NCI-H1105 (cell line): ENCODE measurements around the gene TTC9B.

Experiments
- DNase-seq: peaks from one replicate; lab custom pipeline; 2025; lab: John Stamatoyannopoulos, UW

TTC9B gene

DNA sequence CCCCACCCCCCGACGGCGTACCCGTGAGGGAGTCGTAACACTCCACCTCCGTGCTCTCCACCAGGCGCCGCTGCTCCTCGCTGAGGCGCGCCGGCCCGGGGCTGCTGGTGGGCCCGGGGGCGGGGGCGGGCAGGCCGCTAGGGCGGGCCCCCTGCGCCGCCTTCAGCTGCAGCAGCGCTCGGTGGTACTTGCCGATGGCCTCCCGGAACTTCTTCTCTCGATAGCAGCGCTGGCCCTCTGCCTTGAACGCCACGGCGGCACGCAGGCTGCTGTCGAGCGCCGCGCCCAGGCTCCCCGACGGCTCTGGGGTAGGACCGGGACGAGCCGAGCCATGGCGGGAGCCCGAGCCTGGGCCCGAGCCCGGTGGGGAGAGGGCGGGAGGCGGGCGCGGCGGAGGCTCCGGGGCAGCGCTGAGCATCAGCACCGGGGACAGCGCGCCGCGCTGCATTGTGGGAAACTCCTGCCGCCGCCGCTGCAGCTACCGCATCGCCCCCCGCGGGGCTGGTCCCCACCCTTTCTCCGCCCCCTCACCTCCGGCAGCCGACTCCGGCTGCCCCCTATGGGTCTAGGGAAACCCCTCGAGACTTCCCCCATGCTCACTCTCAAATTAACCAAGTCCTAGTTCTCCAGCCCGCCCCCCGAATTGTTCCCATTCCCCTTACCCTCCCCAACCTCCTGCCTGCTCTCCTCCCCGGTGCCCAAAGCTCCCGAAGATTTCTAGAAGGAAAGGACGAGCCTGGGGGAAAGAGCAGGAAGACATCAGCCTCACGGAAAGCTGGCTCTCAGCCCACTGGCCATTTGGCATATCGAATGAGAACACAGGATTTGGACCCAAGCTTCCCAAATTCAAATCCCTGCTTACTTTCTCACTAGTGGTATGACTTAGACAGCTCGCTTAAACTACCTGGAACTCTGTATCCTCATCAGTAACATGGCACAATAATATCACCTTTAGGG is at the start of gene TTC9B:
TSS of gene TTC9B (minus strand) at position 451 of the 957 bp plus-strand sequence. CDS start at position 448, 3 bp downstream.
- no peak for DNase-seq

DNA sequence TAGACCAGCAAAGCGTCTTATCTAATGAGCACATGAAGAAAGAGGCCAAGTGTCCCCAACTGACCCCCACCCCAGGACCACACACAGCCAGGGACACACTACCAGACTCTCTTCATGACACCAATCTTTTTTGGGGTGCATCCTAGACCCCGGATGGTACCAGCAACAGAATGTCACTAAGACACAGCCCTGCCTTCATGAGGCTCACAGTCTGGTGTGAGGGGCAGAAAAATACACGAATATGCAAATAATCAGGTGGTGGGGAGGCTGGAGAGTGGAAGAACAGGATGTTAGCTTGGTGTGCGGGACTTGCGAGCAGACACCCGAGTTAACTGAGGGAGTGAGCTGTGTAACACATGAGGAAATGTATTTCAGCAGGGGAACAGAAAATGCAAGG is 49.4 kb upstream of the TTC9B start:
- no peak for DNase-seq

DNA sequence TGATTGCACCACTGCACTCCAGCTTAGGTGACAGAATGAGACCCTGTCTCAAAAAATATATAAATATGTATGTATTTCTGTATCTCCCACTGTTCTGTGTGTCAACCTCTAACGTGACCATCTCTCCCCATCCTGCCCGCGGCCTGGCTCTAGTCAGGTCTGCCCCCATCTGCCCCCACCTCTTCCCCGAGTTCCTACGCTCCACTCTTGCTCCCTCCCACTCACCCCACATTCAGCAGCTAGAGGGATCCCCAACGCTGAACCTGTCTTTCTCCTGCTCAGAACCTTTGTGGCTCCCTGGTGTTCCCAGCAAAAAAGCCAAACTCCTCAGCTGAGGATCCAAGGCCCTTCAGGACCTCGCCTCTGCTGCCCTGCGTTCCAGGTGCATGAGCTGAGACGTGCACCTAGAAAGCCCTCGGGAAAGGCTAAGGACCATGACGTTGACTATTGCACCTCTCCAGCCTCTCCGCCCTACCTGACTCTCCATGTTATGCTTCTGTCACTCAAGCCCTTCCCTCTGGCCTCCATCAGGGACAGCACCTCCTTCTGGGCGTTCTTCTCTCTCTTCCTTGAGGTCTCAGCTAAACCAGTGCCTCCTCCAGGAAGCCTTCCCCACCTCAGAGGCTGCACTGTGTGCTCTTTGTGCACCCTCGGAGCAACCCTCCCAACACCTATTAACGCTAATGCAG is 48.9 kb upstream of the TTC9B start:
- DNase-seq, result no peak

DNA sequence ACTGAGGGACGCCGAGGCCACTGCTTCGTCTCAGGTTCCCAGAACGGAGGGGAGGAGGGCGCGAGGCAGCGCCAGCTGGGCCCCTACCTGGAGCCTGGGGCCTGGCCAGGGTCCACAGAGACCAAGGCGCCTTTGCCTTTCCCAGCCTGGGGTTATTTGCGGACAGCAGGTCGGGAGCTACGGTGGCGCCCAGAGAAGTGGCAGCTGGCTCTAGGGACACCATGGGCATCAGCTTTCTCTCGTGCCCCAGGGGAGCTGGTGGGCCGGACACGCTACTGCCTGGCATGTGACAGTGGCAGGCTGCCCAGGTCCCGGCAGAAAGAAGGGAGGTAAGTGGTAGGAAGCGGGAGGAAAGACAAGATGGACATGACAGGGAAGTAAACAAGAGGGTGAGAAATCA is 47.9 kb upstream of the TTC9B start:
- no peak for DNase-seq

DNA sequence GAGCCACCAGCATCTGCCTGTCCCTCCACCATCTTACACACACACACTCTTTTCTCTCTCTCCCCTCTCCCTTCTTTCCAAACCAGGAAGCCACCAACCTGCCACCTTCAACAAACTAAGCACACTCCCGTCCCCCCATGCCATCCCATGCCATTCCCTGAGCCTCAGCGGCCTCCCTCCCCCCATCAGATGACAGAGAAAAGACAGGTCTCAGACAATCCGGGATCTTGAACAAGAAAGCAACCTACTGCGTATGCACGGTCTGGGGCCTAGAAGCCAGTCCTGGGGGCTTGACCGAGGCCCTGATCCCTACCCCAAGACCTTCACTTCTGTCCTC is 47.5 kb upstream of the TTC9B start:
- DNase-seq, result no peak

DNA sequence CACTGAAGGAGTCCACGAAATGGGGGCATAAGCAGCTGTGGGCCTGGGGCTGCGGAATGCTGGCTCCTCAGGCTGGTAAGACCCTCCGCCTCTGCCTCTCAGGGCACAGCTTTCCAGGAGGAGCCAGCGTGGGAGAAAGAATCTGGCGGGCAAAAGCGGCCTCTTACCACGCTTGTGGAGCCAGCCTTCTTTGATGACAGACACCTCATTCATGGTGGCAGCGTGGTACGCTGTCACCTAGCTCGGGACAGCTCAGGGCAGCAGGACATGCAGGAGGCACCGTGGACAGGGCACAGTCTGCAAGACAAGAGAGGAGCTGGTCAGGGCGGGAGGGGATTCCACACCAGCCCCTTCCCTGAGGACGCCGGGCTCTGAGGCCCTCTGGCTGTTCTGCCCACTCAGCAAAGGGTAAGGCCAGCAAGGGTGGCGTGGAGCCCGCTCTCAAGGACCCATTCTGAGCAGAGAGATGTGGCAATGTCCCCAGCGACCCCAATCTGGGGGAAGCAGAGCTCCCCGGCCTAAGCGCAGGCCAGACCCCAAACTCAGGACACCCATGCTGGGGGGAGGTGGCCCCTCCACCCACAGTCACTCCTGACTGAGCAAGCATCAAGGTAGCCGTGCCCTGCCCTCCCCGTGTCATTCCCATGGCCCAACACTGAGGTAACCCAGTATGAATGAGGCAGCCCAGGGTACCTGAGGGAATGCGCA is 47.0 kb upstream of the TTC9B start:
- DNase-seq, result no peak

DNA sequence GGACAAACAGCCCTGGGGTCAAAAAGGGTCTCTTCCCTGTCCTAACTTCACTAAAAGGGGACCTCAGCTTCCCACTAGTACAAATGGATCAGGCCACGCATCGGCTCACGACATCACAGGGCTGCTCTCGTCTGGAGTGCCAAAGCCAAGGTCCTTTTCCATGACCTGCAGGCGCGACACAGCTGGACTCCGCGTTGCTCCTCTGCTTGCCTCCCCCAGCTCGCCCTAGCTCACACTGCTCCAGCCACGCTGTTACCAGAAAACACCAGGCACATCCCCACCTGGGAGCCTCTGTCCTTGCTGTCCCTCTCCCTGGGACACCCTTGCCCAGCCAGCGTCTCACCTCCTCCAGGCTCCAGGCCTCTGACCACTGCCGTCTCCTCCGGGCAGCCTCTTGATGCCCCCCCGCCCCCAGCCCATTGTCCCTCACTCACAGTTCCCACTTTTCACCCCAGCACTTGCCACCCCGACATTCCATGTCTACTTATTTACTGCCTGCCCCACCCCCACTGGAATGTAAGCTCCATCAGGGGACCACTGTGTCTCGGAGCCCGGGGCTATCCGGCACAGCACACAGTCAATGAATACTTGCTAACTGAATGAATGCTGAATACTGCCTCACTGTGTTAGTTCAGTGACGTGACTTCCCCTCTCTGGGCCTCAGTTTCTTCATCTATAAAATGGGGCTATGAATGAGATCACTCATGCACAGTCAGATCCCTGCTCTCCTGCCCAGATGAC is 46.3 kb upstream of the TTC9B start:
- DNase-seq, result no peak

DNA sequence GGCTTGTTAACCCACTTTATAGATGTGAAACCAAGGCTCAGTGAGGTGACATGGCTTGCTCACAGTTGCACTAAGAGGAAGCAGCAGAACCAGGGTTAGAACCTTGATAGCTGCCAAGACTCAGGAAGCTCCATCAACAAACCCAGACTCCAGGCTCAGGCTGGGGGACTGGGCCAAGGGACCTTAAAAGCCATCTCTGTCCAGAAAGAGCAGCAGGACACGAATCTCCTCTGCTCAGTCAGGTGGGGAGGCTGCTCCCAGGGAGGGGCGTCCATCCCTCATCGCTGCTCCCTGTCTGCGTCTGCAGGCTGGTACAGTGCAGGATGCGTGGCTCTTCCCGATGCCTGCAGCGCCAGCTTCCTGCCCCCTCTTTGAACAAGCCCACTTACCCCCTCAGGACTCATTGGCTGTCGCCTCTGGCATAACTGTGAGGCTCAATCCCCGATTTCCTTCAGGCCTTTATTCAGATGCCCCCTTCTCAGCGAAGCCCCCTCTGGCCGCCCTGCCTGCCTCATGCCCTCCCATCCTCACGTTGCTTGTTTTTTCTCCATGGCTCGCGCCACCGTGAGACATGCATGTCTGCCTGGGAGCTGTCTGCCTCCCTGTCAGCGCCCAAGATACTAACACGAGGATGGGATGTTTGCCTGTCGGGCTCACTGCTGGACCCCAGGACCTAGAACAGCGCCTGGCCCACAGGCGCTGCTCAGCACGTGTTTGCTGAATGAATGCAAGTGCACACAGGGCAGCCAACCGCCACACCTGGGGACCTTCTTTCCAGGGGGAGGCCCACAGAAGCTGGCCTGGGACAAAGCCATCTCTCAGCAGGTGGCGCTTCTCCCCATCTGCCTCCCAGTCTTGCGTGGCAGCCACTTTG is 45.5 kb upstream of the TTC9B start:
- no peak for DNase-seq

DNA sequence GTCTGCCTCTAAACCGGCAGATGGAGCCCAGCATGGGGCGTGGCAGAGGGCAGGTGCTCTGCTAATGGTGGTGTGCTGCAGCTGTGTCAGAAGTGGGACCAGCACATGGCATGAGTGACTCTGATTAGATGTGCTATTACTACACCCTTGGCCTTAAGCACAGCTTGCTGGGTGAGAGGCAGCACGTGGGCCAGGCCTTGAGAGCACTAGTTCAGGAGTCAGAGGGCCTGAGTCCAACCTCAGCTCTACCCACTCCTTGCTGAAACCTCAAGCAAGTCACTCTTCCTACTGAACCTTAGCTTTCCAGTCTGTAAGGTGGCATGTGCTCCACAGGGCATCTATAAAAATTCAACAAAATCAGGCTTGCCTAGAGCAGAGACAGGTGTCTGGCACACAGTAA is 44.2 kb upstream of the TTC9B start:
- no peak for DNase-seq

DNA sequence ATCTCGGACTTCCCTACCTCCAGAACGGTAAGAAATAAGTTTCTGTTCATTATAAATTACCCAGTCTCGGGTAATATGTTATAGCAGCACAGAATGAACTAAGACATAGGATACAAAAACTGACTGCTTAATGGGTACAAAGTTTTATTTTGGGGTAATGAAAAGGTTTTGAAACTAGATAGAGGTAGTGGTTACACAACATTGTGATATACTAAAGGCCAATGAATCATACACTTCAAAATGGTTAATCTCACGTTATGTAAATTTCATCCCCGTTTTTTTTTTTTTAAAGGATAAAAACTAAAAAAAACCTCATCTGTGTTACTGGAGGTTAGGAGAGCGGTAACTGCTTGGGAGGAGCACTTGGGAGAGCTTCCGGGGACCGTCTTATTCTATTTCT is 43.4 kb upstream of the TTC9B start:
- no peak for DNase-seq

DNA sequence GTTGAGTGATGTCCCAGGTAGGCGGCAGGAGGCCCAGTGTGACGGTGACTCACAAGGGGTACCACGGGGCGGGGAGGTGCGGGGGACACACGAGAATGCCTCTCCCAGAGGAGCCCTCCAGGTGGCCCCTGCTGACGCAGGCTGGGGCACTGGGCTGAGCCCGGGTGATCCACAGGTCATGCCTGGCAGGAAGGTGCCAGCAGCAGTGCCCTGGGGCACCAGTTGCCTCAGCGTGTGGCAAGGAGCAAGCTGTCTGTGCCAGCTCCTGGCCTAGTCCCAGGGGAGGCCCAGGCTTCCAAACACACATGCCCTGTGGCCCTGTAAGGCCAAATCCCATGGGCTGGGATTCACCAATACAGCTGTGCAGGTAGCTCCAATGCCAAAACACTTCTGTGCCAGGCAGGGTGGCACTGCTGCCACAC is 38.9 kb upstream of the TTC9B start:
- DNase-seq, result no peak

DNA sequence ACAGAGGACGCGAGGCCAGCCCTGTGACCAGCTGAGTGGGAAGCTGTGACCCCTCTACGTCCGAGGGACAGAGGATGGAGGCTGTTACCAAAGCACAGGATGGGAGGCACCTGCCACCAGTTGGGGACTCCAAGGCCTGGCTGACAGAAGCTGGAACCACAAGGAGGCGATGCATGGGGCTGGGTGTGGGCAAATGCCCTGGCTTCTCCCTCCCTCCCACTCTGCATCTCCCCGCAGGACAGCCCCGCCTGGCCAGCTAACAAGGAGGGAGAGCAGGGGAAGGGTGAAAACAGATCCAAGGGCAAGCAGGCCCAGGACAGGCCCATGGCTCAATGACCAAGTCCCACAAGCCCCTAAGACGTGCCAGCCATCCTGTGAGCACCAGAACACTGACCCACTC is 38.3 kb upstream of the TTC9B start:
- DNase-seq, result no peak

DNA sequence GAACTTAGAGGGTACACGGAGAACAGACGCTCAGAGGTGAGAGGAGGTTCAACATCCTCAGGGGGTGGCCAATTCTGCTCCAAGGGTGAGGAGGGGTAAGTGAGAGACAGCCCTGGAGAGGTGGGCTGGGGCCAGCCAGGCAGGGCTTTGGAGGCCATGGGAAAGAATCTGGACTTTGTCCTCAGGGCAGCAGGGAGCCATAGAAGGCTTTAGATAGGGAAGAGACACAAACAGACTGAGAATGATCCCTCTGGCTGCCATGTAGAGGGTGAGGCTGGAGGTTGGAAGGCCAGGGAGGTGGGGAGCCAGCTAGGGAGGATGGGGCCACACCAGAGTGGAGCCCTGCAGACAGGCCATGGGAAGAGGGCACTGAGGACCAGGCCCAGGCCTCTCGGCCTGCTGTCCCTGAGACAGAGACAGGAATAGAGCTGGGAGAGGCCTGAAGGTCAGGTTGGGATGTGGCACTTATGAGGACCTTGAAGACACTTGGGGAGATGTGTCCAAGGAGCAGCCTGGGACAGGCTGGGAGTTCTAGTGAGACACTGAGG is 37.5 kb upstream of the TTC9B start:
- no peak for DNase-seq

DNA sequence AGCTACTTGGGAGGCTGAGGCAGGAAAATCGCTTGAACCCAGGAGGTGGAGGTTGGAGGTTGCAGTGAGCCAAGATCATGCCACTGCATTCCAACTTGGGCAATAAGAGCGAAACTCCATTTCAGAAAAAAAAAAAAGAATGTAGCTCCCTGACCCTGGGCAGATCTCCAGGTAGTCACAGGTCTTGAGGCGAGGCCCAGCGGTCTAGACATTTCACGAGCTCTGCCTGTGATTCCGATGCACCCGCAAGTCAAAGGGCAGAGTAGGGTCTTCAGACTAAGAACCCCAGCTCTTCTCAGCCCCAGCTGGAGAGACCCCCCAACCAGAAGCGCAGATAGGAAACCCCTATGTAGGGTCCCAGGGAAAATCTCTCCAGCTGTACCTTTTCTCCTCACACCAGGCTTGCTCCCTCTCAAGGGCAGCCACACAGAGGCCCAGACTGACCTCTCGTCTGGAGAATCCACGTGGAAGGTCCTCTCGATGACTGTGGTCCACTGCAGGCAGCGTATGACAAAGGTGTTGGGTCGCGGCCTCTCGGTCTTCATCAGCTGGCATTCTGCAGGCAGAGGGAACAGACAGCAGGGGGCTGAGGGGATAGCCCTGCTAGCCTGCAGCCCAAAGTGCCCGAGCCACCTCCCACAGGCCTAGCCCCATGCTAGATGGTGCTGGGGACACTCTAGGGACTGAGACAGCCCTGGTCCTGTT is 36.7 kb upstream of the TTC9B start:
- DNase-seq, result no peak

DNA sequence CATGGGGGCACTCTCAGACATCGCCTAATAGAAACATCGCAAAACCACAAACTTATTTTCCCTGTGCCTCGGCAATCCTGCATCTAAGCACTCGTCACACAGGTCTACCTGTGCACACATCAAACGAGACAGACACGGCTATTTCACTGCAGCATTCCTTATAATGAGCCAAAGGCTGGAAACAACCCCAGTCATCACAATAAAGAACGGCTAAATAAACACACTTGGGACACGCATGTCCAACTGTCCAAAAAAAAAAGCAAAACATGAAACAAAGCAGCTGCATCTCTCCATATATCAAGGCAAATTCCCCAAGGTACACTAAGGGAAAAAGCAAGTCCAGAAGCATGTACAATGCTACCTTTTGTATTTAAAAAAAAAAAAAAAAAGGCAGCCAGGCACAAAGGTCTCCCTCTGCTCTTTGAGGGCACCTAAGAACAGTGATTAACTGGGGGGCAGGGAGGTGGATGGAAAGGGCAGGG is 35.5 kb upstream of the TTC9B start:
- no peak for DNase-seq

DNA sequence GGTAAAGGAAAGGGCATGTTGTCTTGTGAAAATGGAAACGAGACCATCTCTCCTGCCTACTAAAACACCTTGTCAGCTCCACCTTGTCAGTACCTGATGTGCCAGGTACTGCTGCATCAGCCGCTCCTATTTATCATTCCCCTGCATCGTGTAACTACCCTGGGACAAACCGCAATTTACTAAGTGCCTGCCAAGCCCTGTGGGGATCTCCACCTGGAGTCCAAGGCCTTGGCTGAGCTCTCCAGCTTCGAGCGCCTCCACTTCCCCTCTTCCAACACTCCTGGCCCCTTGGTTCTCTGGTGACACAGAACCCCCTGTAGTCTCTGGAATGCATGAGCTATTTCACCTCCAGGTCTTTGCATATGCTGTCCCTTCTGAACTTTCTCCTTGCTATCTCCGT is 34.2 kb upstream of the TTC9B start:
- DNase-seq, result no peak

DNA sequence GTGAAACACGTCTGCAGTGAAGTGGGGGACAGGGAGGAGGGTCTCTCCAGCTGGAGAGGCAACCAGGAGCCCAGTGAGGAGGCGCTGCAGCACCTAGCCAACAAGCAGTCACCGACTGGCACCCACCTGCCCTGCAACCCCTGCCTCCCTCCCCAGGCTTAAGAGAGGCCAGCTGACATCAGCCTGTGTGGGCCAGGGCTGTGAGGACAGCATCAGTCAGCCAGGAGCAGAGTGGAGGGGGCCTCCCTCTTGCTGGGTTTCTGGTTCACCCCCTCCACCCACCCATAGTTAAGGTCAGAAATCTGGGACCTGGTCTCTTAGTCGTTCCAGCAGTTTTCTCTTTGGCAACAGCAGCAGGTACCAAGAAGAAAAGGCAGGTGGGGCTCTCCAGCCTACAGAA is 33.8 kb upstream of the TTC9B start:
- no peak for DNase-seq

DNA sequence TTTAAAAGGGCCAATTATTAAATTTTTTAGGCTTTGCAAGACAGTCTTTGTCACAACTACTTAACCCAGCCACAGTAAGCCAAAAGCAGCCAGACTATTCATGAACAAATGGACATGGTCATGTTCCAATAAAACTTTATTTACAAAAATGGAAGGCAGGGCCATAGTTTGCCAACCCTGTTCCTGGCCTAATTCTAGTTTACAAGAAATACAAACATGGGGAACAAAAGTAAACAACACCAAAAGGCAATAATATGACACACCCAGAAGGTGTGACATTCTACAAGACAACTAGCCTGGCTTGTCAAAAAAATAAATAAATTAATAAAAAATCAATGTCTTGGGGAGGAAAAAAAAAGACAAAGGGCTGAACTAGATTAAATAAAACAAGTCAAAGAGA is 33.1 kb upstream of the TTC9B start:
- DNase-seq, result no peak

DNA sequence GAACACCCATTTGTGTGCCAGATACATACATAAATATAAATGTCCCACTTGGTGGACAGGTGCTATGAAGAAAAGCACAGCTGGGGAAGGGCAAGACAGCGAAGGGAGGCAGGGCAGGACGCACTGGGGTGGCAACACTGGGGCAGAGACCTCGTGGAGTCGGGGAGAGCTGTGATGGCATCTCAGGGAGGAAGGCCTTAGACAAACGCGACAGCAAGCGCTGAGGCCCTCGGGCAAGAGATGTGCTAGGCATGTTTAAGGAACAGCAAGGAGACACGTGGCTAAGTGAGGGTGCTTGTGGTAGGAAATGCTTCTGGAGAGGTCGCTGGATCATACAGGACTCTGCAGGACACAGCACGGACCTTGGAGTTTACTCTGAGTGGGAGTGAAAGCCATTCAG is 31.6 kb upstream of the TTC9B start:
- no peak for DNase-seq

DNA sequence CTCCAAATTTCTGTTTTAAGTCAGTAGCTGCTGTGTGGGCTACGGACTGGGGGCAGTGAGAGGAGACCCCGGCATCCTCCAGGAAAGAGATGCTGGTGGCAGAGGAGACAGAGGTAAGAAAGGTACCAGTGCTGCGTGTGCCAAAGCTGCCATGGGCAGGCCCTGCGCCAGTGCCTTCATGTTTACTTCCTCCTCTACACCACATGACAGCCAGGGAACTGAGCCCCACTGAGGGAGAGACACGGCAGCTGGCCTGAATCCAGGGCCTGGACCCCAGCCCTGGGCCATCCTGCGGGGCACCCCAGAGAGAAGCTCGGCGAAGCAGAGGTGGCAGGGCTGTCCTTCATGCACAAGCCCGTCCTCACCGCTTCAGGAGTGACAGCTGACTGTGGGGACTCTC is 31.0 kb upstream of the TTC9B start:
- no peak for DNase-seq
